Neutrophil (primary cell): Measurements from ENCODE around the gene LRCOL1.

Experiments
- H3K27ac ChIP-seq: fragments of 200-600 bp; sonication (generic); 2 replicates; pipeline ENCODE4 v1.5.1; 2016; ENCODE audit warnings: mild to moderate bottlenecking, moderate library complexity
- H3K27me3 ChIP-seq: fragments of 200-600 bp; sonication (generic); 2 replicates; pipeline ENCODE4 v1.6.0; 2016; ENCODE audit warnings: mild to moderate bottlenecking
- H3K36me3 ChIP-seq: fragments of 200-600 bp; sonication (generic); 2 replicates; pipeline ENCODE4 v1.5.1; 2017
- H3K4me1 ChIP-seq, 2 experiments: fragments of 200-600 bp in 1 of 2; sonication (generic) in 1 of 2; 1 replicate in 1 of 2; 2 replicates in 1 of 2; pipeline versions ENCODE4 v1.5.1 to v1.6.1; 2013 to 2016; ENCODE audit warnings: low read depth in 1 of 2, low read length in 1 of 2, mild to moderate bottlenecking in 1 of 2, moderate library complexity in 1 of 2; ENCODE audit not compliant: control insufficient read depth in 1 of 2, insufficient read depth in 1 of 2
- H3K4me3 ChIP-seq, 2 experiments: fragments of 200-600 bp in 1 of 2; sonication (generic) in 1 of 2; 1 replicate in 1 of 2; 2 replicates in 1 of 2; pipeline ENCODE4 v1.5.1; 2013 to 2016; ENCODE audit warnings: low read depth in 1 of 2, low read length in 1 of 2, mild to moderate bottlenecking in 1 of 2, moderate library complexity in 1 of 2
- H3K9me3 ChIP-seq: fragments of 200-600 bp; sonication (generic); 2 replicates; pipeline ENCODE4 v1.5.1; 2016
- TF ChIP-seq, protein P1 (sequence below): fragments of 200-600 bp; sonication (generic); IDR thresholded peaks from 2 replicates; pipeline ENCODE4 v1.5.1; 2016; ENCODE audit warnings: antibody characterized with exemption

LRCOL1 gene

DNA sequence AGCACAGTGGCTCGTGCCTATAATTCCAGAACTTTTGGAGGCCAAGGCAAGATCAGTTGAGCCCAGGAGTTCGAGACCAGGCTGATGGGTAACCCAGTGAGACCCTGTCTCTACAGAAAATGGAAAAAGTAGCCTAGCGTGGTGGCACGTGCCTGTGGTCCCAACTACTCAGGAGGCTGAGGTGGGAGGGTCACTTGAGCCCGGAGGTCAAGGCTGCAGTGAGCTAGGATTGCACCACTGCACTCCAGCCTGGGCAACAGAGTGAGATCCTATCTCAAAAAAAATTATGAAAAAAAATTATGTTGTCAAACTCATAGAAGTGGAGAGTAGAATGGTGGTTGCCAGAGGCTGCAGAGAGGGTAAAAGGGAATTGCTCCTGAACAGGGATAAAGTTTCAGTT lies 3.6 kb upstream of the LRCOL1 start:
- peaks cover 99% of the 10 kb centered on the region for H3K27me3 ChIP-seq
- H3K27ac ChIP-seq: no peak overlapping the region
- H3K4me3 ChIP-seq: no peak overlapping the region
- peaks cover 23% of the 10 kb centered on the region for H3K9me3 ChIP-seq
- no peaks in the 10 kb centered on the region for H3K4me1 ChIP-seq
- TF ChIP-seq, protein P1, sequence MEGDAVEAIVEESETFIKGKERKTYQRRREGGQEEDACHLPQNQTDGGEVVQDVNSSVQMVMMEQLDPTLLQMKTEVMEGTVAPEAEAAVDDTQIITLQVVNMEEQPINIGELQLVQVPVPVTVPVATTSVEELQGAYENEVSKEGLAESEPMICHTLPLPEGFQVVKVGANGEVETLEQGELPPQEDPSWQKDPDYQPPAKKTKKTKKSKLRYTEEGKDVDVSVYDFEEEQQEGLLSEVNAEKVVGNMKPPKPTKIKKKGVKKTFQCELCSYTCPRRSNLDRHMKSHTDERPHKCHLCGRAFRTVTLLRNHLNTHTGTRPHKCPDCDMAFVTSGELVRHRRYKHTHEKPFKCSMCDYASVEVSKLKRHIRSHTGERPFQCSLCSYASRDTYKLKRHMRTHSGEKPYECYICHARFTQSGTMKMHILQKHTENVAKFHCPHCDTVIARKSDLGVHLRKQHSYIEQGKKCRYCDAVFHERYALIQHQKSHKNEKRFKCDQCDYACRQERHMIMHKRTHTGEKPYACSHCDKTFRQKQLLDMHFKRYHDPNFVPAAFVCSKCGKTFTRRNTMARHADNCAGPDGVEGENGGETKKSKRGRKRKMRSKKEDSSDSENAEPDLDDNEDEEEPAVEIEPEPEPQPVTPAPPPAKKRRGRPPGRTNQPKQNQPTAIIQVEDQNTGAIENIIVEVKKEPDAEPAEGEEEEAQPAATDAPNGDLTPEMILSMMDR: no peak
- H3K36me3 ChIP-seq: no peaks in the 10 kb centered on the region

DNA sequence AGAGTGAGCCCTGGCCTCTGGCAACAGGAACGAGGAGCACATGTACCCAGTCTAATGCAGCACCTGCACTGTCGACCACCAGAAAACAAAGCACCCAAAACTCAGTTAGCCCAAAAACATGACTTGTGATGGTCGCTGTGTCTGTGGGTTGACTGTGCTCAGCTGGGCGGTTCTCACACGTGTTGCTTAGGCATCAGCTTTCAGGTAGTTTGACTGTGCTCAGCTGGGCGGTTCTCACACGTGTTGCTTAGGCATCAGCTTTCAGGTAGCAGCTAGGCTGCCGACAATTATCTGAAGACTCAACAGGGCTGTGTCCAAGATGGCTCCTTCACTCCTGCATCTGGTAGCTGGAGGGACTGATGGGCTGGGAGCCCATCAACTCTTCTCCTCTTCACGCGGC lies 1.2 kb upstream of the LRCOL1 start:
- H3K4me1 ChIP-seq: no peaks in the 10 kb centered on the region
- TF ChIP-seq, protein P1: no peak
- H3K27me3 ChIP-seq: peaks cover 99% of the 10 kb centered on the region
- peaks cover 10% of the 10 kb centered on the region for H3K9me3 ChIP-seq
- H3K36me3 ChIP-seq: no peaks in the 10 kb centered on the region
- no peak overlapping the region for H3K4me3 ChIP-seq
- H3K27ac ChIP-seq: no peak overlapping the region

DNA sequence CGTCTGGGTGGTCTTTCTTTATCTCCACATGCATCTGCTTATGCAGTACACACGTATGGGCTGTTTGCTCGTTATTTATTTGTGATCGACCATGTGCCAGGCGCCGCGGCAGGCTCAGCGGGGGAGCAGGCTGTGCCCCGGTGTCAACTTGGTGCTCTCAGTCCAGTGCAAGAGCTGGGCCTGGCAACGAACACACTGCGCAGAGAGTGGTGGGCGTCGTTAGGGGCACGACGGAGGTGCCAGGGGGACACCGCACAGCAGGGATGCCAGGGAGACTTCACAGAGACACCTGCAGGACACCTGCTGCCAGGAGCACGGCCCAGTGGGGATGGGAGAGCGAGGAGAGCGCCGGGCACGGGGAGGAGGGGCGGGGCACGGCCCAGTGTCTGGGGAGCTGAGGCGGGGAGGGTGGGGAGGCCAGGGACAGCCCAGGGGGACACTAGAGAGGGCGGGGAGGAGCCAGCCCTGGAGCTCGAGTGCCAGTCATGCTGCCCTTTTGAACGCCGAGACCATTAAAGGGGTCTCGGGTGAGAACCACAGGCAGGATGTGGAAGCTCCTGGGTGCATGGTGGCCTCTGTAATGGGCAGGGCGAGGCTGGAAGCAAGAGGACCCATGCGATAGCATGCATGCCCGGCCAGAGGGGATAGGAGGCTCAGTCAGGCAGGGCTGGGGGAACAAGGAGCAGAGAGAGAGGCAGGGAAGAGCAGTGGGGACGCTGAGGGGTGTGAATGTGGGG lies 652 bp upstream of the LRCOL1 start:
- Histone ChIP-seq H3K27ac (no peak overlapping the region), H3K27me3 (peaks cover 99% of the 10 kb centered on the region), H3K9me3 (peaks cover 4% of the 10 kb centered on the region), H3K36me3 (no peaks in the 10 kb centered on the region), H3K4me1 (no peaks in the 10 kb centered on the region), H3K4me3 (no peak overlapping the region)
- TF ChIP-seq, protein P1: no peak

DNA sequence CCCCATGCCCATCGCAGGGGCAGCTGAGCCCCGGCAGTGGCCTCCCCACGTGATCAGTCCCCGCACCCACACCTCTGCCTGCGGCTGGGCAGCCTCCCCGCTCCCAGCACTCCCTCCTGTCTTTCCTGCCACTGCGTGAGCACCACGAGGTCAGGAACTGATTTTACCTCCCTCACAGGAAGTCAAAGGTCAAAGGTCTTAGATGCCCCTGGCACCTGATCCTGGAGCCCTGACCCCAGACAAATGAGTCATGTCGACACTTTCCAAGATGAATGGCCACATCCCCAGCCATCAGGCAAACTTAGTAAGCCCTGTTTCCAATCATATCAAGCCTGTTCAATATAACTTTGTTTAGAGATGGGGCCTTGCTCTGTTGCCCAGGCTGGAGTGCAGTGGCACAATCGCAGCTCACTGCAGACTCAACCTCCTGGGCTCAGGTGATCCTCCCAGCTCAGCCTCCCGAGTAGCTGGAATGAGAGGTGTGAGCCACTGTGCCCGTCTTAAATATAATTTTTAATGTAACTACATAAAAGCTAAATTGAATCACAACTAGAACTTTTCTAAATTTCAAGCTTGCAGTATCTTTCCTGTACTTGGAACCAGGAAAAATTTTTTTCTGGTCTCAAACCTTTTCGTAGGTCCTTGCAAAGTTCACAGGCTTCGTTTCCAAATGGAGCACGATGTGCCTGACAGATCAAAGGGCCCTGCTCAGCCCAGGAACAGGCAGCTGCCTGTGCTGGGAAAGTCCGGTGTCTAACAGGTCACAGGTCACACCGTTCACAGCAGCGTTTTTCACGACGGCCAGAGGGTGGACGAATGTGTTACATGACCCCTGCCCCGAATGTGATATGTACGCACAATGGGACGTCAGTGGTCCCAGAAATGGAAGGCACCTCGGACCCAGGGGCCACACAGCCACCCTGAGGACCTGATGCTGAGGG lies 1.9 kb downstream of the LRCOL1 start:
- Histone ChIP-seq H3K27ac (no peak overlapping the region), H3K4me1 (no peaks in the 10 kb centered on the region), H3K9me3 (no peaks in the 10 kb centered on the region), H3K27me3 (peaks cover 99% of the 10 kb centered on the region), H3K4me3 (no peak overlapping the region), H3K36me3 (no peaks in the 10 kb centered on the region)
- TF ChIP-seq, protein P1: no peak

DNA sequence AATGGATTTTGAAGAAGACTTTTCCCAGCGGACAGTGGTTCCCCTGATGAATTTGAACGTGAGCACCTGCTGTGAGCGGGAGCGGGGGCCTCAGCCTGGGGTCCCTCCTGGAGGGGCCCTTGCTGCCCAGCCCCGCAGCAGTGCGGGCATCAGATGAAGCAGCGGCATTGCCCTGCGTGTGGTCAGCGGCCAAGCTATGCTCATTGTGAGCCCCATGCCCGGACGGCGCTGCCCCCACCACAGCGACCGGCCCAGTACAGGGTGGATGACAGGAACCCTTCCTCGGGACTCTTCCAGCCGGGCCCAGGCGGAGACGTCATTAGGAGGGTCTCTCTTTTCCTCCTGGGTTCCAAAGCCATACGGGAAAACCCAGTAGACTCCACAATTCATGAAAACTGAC lies 3.5 kb downstream of the LRCOL1 start:
- H3K36me3 ChIP-seq: no peaks in the 10 kb centered on the region
- H3K27me3 ChIP-seq: peaks cover 100% of the 10 kb centered on the region
- H3K4me3 ChIP-seq: no peak overlapping the region
- no peaks in the 10 kb centered on the region for H3K4me1 ChIP-seq
- no peak overlapping the region for H3K27ac ChIP-seq
- H3K9me3 ChIP-seq: no peaks in the 10 kb centered on the region
- TF ChIP-seq, protein P1: no peak
